ENCODE measurements around the gene GSK3A.

The GSK3A gene

GRCh38 chr19:42200116-42200715, 42.2 kb downstream of the GSK3A start:
- Histone ChIP-seq H3K4me3 (ENCODE audit: low read depth, low read length) (no peak overlapping the region), H3K9me3 (ENCODE audit: control insufficient read depth, insufficient read depth, low read depth, low read length) (no peaks in the 10 kb centered on the region), H3K36me3 (ENCODE audit: control insufficient read depth in 2 of 2, insufficient read depth in 1 of 2, low read length in 2 of 2) (peaks cover 54 to 88% of the 10 kb centered on the region in 2 experiments), H3K27ac (ENCODE audit: extremely low read depth, low read depth, low read length) (no peak overlapping the region), H3K4me1 (ENCODE audit: control insufficient read depth, insufficient read depth, low read length) (no peaks in the 10 kb centered on the region)
- ChIA-PET POLR2A (interaction anchor here (0.6 kb wide), 1 partner anchor 76 kb away, joined by 3 read pairs; no protein-coding TSS in a partner anchor), CTCF (interaction anchor here (0.5 to 1.0 kb wide), 4 partner anchors 21 to 118 kb away, joined by 3 to 4 read pairs (median 3); no protein-coding TSS in a partner anchor)
- TF ChIP-seq WT1 (tag by site-specific recombination; IDR thresholded peaks at IDR 0.05) (no peak), KLF1 (tag by site-specific recombination; IDR thresholded peaks at IDR 0.05) (peak; percentile 6; the same call in 1 of the 2 replicates)

- Histone ChIP-seq H3K27ac (ENCODE audit: extremely low read depth, low read depth, low read length) (no peak overlapping the region), H3K36me3 (ENCODE audit: control insufficient read depth in 2 of 2, insufficient read depth in 1 of 2, low read length in 2 of 2) (peaks cover 48 to 82% of the 10 kb centered on the region in 2 experiments)
- TF ChIP-seq ZFHX2 (tag by site-specific recombination; conservative IDR thresholded peaks at IDR 0.05): peak; percentile 24; the same call in 1 of the 2 replicates
- peak; percentile 98 for TF ChIP-seq KLF1 (tag by site-specific recombination; IDR thresholded peaks at IDR 0.05)
- TF ChIP-seq YY2 (tag by site-specific recombination; IDR thresholded peaks at IDR 0.05): no peak
- no peak for TF ChIP-seq ZBTB7A (tag by site-specific recombination; IDR thresholded peaks at IDR 0.05; ENCODE audit: low read depth)
- peak; percentile 87 for TF ChIP-seq SCRT2 (tag by site-specific recombination; IDR thresholded peaks at IDR 0.05)
- no peak for TF ChIP-seq ZNF645 (tag by site-specific recombination; IDR thresholded peaks at IDR 0.05)
- TF ChIP-seq ZNF596 (tag by site-specific recombination; IDR thresholded peaks at IDR 0.05): no peak
- no peak for TF ChIP-seq ZNF621 (tag by site-specific recombination; IDR thresholded peaks at IDR 0.05)
- TF ChIP-seq KLF17 (tag by site-specific recombination; IDR thresholded peaks at IDR 0.05): peak; percentile 75; the same call in 1 of the 2 replicates
- no peak for TF ChIP-seq ZNF211 (tag by site-specific recombination; IDR thresholded peaks at IDR 0.05; ENCODE audit: low read depth)
- TF ChIP-seq ZNF341 (tag by site-specific recombination; IDR thresholded peaks at IDR 0.05; ENCODE audit: low read depth): no peak
- no peak for TF ChIP-seq ZBTB44 (tag by site-specific recombination; IDR thresholded peaks at IDR 0.05)
- TF ChIP-seq ZNF366 (tag by site-specific recombination; conservative IDR thresholded peaks at IDR 0.05): peak; percentile 45; the same call in 1 of the 2 replicates
- TF ChIP-seq ZNF426 (tag by site-specific recombination; IDR thresholded peaks at IDR 0.05): no peak
- TF ChIP-seq ZNF585B (tag by site-specific recombination; IDR thresholded peaks at IDR 0.05): no peak
- TF ChIP-seq ZFP41 (tag by site-specific recombination; IDR thresholded peaks at IDR 0.05; ENCODE audit: borderline replicate concordance): no peak
- TF ChIP-seq ZNF280D (tag by site-specific recombination; IDR thresholded peaks at IDR 0.05): no peak
- TF ChIP-seq ZNF670 (tag by site-specific recombination; IDR thresholded peaks at IDR 0.05; ENCODE audit: low read depth): no peak
- no peak for TF ChIP-seq ZNF830 (tag by site-specific recombination; IDR thresholded peaks at IDR 0.05; ENCODE audit: low read depth)
- TF ChIP-seq ZNF768 (tag by site-specific recombination; IDR thresholded peaks at IDR 0.05): no peak
- TF ChIP-seq SP3 (tag by site-specific recombination; IDR thresholded peaks at IDR 0.05): no peak
- TF ChIP-seq ZNF37A (tag by site-specific recombination; IDR thresholded peaks at IDR 0.05): no peak
- TF ChIP-seq ZSCAN18 (tag by site-specific recombination; IDR thresholded peaks at IDR 0.05): no peak
- TF ChIP-seq EGR2 (tag by site-specific recombination; IDR thresholded peaks at IDR 0.05; ENCODE audit: low read depth): no peak
- no peak for TF ChIP-seq ZNF610 (tag by site-specific recombination; IDR thresholded peaks at IDR 0.05; ENCODE audit: borderline replicate concordance)
These were observed 42.8 kb downstream of the GSK3A start for GRCh38 chr19:42199440-42200115.

More at GRCh38 chr19:42199440-42200115, 42.8 kb downstream of the GSK3A start:
- H3K4me3 ChIP-seq (ENCODE audit: low read depth, low read length): no peak overlapping the region
- no peaks in the 10 kb centered on the region for H3K9me3 ChIP-seq (ENCODE audit: control insufficient read depth, insufficient read depth, low read depth, low read length)
- ChIA-PET POLR2A (no interaction called here), CTCF (interaction anchor here (0.6 to 1.0 kb wide), 2 partner anchors 91 to 119 kb away, joined by 3 read pairs; no protein-coding TSS in a partner anchor)
- H3K4me1 ChIP-seq (ENCODE audit: control insufficient read depth, insufficient read depth, low read length): no peaks in the 10 kb centered on the region
